Suprapubic skin (tissue), 3 donors: Measurements from ENCODE around the gene NKPD1.

Experiments used
- POLR2AphosphoS5 ChIP-seq, 3 donors: sonication (generic); formaldehyde crosslinking; IDR thresholded peaks; one replicate each; pipeline ENCODE4 v1.6.1; 2017; ENCODE audit warnings: antibody characterized with exemption in 3 of 3
- TF ChIP-seq, protein P1 (sequence below), 2 donors: fragments of 200-600 bp in 1 of 2; fragments of 450-650 bp in 1 of 2; sonication (generic) in 1 of 2; IDR thresholded peaks; one replicate each; pipeline ENCODE4 v1.5.1; 2016 to 2019; ENCODE audit warnings: antibody characterized with exemption in 2 of 2, mild to moderate bottlenecking in 1 of 2, moderate library complexity in 1 of 2

DNA sequence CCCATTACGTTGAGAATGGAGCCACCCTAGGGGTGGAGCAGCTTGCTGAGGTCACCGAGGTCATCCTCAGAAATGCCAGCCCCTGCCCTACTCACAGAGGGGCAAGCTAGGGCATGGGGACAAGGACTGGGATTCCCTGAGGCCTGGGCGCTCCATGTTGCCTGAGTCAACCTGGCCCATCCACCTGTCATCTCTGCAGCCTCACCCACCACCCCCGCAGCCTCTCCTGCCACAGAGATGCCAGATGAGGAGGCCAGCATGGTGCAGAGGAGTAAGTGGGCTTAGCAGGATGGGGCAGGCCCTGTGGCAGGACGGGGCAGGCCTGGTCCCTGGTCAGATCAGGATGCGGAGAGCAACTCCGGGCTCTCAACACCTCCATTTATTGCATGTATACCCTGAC is 9.5 kb downstream of the NKPD1 start:
- no peak for TF ChIP-seq POLR2AphosphoS5 (IDR thresholded peaks at IDR 0.05)
- TF ChIP-seq, protein P1, sequence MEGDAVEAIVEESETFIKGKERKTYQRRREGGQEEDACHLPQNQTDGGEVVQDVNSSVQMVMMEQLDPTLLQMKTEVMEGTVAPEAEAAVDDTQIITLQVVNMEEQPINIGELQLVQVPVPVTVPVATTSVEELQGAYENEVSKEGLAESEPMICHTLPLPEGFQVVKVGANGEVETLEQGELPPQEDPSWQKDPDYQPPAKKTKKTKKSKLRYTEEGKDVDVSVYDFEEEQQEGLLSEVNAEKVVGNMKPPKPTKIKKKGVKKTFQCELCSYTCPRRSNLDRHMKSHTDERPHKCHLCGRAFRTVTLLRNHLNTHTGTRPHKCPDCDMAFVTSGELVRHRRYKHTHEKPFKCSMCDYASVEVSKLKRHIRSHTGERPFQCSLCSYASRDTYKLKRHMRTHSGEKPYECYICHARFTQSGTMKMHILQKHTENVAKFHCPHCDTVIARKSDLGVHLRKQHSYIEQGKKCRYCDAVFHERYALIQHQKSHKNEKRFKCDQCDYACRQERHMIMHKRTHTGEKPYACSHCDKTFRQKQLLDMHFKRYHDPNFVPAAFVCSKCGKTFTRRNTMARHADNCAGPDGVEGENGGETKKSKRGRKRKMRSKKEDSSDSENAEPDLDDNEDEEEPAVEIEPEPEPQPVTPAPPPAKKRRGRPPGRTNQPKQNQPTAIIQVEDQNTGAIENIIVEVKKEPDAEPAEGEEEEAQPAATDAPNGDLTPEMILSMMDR (IDR thresholded peaks at IDR 0.05), result no peak
